SHP77 (cell line): ENCODE results near the gene TTBK2.
"Not testable (repeated sequence)": the region's sequence is repeated elsewhere in the genome, so short reads cannot be mapped to it uniquely, and the experiment has no call there.

ENCODE experiments used
- DNase-seq, 2 experiments: peaks; one replicate each; lab custom pipeline; 2025; lab: John Stamatoyannopoulos, UW

TTBK2 gene

DNA sequence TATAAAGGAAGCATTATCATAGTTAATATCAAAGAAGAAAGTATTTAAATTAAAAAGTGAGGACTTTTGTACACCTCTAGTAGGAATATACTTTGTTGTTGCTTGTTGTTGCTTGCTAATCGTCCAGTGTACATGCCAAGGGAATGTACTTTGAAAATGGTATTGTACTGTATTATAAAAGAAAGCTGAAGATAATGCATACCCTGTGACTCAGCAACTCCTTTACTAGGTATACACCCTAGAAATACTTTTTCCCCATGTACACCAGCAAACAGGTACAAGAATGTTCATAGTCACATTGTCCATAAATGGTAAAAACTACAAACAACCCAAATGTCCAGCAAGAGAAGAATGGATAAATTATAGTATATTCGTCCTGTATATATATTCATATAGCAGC lies 12.0 kb downstream of the TTBK2 start:
- no peak for DNase-seq

DNA sequence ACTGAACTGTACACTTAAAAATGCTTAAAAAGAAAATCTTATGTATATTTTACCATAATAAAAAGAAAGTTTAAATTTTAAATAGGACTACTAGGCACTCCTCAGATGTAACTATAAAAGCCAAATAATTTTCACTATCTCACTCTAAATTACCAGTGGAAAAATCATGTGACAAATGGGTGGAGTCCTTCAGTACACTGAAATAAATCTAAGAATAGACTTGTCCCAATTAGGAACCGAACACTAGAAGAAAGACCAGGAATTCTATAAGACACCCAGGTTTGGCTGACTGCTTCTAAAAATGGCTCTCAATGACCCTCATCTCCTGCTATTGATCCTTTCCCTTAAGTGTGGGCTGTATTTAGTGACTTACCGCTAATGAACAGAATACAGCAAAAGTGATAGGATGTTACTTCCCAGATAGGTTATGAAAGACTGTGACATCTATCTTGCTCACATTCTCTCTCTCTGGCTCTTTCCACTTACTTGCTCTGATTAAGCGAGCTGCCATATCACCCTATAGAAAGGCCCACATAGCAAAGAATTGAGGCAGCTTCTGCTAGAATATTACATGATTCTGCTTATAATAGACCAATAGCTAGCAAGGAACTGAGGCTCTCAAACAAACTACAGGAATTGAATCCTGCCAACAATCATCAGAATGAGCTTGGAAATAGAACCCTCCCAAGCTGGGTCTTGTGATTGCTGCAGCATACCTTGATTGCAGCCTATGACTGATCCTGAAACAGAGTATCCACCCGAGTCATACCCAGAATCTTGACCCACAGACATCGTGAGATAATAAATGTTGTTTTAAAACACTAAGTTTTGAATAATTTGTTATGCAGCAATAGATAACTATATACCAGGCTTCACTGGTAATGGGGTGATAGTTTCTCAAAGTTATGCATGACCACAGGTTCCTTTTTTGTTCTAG lies 16.9 kb downstream of the TTBK2 start:
- no peak for DNase-seq

DNA sequence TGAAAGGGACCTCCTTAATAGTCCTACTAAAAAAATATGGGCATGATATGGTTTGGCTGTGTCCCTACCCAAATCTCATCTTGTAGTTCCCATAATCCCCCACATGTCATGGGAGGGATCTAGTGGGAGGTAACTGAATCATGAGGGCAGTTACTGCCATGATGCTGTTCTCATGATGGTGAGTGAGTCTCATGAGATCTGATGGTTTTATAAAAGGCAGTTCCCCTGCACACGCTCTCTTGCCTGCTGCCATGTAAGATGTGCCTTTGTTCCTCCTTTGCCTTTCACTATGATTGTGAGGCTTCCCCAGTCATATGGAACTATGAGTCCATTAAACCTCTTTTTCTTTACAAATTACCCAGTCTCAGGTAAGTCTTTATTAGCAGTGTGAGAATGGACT lies 26.7 kb downstream of the TTBK2 start:
- not testable (repeated sequence) for DNase-seq

DNA sequence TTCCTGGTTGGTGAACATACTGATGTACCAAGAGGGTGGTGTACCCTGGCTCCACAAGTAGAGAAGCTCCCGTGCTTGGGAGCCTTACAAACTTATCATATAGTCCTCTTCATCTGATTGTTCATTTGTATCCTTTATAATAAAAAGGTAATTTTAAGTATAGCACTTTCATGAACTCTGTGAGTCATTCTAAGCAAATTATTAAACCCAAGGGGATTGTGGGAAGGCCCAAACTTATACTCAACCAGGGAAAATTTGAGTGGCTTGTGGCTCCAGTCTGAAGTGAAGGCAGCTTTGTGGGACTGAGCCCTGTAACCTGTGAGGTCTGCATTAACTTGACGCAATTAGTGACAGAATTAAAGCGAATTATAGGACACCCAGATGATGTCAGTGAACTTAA lies 29.0 kb downstream of the TTBK2 start:
- no peak for DNase-seq

DNA sequence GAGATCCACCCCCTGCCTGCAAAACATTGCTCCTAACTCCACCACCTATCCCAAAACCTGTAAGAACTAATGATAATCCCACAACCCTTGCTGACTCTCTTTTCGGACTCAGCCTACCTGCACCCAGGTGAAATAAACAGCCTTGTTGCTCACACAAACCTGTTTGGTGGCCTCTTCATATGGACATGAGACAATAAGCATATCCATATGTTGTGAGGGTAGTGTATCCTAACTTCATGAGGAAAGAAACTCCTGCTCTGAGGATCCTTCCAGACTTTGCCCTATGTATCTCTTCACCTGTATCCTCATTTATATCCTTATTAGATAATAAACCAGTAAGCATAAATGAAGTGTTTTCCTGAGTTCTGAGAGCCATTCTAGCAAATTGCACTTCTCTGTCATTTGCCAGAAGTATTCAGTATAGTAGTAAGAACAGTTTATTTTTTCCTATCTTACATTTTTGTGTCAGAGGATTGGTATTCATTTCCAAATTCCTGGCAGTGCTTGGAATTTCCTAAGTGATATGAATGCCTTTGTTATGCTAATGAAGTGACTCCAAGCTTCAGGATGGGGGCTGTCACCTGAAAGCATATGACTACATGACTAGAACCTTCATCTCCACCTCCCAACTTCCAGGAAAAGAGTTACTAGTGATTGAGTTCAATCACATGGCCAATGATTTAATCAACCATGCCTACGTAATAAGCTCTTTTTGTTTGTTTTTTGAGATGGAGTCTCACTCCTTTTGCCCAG lies 30.2 kb downstream of the TTBK2 start:
- DNase-seq: no peak

DNA sequence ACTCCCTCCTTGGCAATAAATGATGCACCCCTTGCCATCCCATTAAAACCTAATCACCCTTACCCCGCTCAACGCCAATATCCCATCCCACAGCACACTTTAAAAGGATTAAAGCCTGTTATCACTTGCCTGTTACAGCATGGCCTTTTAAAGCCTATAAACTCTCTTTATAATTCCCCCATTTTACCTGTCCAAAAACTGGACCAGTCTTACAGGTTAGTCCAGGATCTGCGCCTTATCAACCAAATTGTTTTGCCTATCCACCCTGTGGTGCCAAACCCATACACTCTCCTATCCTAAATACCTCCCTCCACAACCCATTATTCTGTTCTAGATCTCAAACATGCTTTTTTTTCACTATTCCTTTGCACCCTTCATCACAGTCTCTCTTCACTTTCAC lies 33.2 kb downstream of the TTBK2 start:
- DNase-seq: not testable (repeated sequence)

DNA sequence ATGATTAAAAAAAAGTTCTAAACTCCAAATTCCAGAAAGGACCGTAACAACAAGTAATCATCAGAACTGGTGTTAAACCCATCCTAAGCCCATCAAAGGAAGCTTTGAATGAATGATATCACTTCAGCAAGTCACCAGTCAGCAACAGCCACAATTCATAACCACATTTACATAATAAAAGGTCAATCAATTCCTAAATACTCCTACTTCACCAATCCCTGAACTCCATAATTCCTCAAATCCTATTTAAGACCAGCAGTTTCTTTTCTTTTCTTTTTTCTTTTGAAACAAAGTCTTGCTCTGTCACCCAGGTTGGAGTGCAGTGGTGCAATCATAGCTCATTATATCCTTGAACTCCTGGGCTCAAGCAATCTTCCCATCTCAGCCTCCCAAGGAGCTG lies 40.5 kb downstream of the TTBK2 start:
- DNase-seq: no peak

DNA sequence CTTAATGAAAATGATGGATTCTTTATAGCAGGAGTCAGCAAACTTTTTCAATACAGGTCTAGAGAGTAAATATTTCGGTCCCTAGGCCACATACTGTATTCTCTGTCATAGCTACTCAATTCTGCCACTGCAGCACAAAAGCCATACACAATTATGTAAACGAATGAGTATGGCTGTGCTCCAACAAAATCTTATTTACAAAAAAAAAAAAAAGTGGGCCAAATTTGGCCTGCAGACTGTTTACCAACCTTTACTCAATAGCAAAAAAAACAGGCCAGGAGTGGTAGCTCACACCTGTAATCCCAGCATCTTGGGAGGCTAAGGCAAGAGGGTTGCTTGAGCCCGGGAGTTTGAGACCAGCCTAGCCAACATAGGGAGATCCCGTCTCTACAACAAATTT lies 41.1 kb downstream of the TTBK2 start:
- DNase-seq: no peak

DNA sequence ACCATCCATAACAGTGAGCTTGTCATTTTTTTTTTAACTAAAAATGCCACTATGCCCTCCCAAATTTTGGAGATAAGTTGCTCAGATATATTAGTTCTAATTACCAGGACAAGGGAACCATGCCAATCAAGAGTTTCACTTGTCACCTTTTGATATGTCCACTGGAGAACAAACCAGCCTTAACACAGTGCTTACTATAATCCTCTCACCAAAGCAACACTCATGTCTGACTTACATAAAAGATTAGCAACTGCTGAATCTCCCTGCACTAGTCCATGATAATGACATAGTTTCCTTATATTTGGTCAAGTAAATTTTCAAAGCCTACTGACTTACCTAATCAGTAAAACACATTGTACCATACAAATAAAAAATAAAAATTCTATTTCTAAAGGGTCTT lies 44.4 kb downstream of the TTBK2 start:
- no peak for DNase-seq

DNA sequence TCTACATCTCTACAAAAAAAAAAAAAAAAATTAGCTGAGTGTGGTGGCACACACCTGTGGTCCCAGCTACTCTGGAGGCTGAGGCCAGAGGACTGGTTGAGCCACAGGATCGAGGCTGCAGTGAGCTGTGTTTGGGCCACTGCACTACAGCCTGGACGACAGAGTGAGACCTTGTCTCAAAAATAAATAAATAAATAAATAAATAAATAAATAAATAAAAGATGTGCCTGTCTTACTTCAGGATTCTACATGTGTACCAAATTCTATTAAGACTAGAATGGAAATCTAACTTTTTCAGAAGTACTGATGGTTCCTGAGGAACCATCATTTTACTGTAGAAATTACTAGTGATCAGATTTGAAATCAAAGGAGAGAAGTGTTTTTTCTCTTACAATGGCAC lies 51.9 kb downstream of the TTBK2 start:
- no peak for DNase-seq

DNA sequence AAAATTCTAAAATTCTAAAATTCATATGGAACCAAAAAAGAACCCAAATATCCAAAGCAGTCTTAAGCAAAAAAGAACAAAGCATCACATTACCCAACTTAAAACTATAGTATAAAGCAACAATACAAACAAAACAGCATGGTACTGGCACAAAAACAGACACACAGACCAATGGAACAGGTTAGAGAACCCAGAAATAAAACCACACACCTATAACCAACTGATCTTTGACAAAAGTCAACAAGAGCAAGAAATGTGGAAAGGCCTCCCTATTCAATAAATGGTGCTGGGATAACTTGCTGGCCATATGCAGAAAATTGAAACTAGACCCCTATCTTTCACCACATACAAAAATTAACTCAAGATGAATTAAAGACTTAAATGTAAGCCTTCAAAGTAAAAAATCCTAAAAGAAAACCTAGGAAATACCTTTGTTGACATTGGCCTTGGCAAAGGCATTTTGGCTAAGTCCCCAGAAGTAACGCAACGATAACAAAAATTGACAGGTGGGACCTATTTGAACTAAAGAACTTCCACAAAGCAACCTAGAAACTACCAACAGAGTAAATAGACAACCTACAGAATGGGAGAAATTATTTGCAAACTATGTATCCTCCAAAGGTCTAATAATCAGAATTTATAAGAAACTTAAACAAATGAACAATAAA lies 56.9 kb downstream of the TTBK2 start:
- no peak for DNase-seq

DNA sequence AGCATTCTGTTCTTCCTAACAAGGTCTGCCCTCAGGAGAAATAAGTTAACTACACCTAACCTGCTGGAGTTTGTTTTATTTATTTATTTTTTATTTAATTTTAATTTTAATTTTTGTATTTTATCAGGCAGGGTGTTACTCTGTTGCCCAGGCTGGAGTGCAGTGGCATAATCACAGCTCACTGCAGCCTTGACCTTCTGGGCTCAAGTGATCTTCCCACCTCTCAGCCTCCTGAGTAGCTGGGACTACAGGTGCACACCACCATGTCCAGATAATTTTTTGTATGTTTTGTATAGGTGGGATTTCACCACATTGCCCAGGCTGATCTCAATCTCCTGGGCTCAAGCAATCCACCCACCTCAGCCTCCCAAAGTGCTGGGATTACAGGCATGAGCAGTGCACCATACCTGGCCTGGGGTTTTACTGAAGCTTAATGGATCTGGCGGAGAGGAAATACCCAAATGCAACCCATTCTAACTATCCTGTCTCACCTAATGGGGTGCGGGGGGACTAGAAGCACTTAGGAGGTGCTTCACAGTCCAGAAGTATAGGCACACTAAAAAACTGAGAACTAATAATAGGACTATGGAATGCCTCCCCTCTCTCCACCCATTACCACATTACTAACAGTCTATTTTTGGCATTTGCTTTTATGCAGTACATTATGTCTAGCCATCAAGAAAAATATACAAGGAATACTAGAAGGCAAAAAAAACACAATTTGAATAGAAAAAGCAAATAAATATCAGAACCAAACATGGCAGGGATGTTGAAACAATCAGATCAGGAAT lies 61.4 kb downstream of the TTBK2 start:
- DNase-seq: no peak

DNA sequence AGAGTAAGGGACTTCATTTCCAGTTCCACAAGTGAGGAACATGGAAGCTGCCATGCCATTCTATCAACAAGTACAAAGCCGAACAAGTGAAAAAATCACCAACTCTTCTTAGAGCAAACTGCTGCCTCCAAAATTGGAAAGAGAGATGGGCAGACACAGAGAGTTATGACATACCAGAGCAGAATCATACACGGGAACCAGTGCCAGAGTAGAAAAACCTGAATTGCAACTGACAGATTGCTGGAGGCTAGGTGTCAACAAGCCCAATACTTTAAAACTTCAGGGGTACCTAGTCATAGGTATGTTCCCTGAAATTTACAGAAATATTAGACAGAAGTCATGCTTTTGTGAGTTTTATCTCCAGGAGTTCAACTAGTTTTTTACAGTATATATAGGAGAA lies 62.0 kb downstream of the TTBK2 start:
- DNase-seq: no peak

DNA sequence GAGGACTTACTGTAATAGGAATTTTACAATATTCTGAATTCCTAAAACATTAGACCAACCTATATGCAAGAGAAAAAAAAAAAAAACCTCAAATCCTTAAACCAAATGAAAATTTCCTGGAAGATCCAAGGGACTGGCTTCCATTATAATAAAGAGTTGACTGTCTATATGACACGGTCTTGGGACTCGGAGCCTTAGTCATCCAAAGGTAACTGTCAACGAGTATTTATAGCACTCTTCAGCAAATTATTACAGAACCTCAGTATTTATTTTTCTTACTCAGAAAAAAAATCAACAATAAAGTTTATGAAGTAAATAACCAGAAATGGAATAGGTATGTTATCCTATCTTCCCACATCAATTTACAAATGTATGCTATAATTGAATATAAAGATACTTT lies 66.0 kb downstream of the TTBK2 start:
- no peak for DNase-seq

DNA sequence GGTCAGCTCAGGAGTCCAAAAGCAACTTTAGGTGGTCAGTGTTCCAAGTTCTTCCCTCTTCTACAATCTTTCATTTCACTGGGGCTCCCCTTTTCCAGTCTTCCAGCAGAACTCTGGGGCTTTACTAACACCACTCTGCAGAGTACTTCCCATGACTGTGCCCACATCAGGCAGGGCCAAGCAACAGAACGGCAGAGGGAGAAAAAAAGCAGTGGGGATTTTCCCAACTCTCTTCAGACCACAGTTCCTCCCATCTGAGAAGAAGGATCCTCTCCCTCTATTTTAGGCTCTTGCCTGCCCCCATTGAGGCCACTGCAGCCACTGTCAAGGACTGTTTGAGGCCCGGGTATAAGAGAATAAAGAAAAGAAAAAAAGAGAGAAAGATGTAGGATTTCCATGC lies 70.7 kb downstream of the TTBK2 start:
- DNase-seq: no peak

DNA sequence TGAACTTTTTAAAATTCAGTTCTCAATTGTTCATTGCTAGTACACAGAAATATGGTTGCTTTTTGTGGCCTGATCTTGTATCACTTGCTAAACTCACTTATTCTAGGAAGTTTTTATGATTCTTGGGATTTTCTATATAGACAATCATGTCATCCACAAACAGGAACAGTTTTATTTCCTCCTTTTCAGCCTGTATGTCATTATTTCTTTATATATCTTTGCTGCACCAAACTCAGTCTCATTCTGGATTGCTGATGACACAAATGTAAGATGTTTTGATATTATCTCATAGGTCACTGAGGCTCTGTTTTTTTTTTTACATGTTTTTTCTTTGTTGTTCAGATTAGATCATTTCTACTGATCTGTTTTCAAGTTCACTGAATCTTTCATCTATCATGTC lies 71.7 kb downstream of the TTBK2 start:
- no peak for DNase-seq

DNA sequence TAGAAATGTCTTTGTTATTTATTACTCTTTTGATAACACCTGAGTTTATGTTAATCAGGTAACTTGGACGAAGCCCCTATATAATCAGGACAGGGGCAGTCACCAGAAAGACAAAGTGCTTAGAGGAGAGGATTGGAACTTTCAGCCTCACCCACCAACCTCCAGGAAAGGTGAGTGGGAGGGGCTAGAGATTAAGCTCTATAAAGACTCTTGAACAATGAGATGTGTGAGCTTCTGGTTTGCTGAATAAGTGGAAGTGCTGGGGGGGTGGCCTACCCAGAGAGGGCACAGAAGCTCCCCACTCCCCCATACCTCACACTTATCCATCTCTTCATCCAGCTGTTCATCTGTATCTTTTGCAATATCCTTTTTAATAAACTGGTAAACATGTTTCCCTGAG lies 73.9 kb downstream of the TTBK2 start:
- DNase-seq: no peak

DNA sequence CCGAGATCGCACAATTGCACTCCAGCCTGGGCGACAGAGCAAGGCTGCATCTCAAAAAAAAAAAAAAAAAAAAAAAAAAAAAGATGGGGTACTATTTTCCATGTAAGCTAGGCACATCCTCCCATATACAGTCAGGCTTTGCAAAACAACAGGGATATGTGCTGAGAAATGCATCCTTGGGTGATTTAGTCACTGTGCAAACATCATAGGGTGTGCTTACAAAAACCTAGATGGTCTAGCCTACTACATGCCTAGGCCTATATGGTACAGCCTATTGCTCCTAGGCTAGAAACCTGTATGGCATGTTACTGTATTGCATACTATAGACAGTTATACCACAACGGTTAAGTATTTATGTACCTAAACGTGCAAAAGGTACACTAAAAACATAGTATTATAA lies 75.0 kb downstream of the TTBK2 start:
- DNase-seq: no peak

DNA sequence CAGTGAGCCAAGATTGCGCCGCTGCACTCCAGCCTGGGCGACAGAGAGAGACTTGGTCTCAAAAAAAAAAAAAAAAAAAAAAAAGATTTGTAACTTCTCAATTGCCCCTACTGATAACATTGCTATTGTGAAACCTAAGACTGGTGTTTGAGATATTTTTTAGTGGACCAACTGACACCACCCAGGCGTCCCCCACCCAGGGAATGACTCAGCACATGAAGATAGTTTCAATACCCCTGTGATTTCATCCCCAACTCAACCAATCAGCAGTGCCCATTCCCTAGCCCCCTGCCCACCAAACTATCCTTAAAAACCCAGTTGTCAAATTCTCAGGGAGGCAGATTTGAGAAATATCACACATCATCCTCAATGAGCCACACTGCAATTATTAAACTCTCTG lies 76.9 kb downstream of the TTBK2 start:
- DNase-seq: no peak

DNA sequence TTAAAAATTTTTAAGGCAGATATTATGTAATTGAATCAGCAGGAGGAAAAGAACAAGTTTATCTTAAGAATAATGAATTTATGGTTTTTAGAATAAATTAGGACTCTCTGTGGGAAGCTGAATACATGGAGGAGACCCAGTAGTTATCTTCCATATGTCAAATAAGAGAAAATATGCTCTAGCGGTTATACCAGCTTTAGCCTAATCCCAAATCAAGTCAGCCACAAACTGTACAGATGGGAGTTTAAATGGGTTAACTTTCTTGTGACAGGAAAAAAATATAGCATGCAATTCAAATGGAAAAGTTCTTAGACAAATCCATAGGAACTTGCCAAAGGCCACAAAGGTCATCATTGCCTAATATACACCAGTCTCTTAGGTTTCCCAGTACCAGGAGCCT lies 84.3 kb downstream of the TTBK2 start:
- DNase-seq: no peak

DNA sequence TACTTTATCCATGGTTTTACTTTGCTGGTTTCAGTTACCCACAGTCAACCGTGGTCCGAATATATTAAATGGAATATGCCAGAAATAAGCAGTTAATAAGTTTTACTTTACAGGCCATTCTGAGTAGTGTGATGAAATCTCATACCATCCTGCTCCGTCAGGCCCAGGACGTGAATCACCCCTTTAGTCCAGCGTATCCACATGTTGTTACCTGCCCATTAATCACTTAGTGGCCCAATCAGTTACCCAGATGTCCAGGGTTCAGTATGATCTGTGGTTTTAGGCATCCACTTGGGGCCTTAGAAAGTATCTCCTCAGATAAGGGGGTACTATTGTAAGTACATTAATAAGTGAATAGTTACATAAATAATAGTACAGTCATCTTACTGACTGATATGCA lies 88.0 kb downstream of the TTBK2 start:
- DNase-seq: no peak

DNA sequence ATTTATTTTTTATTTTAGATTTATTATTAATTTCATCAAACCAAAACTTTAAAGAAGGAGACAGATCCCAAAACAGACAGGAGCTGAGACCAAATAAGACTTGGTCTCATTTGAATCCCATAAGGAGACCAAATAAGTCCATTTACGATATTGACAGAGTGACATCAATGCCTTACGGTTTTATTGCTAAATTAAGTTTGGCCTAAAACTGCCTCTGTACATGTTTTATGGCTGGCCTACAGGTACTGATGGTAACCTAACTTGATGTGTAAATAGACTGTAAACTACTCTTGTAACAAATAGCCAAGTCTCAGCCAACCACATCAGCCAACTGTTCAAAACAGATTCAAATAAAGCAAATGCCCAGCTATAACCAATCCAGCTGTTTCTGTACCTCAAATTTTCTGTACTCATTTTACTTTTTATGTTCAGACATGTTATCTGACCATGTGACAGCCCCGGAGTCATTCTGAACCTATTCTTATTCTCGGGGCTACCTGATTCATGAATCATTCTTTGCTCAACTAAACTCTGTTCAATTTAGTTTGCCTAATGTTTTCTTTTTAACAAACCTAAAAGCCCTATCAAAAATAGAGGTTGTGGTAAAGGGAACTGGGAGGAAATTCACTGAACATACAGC lies 94.2 kb downstream of the TTBK2 start:
- DNase-seq: no peak
